HEK293 (cell line): ENCODE data around the gene LRRC52.

ENCODE experiments used
- CTCF ChIA-PET: fragments of 350-600 bp; formaldehyde crosslinking; extraction: SDS; loops from one replicate; lab custom pipeline; 2021; ENCODE audit warnings: antibody characterized with exemption; lab: Yijun Ruan, JAX
- POLR2A ChIA-PET: fragments of 300-600 bp; formaldehyde crosslinking; extraction: SDS; loops from one replicate; lab custom pipeline; 2020; ENCODE audit warnings: antibody characterized with exemption, inconsistent platforms; lab: Yijun Ruan, JAX
- H3K27ac ChIP-seq: fragments of 200-500 bp; sonication (Bioruptor generic); 2 replicates; pipeline ENCODE4 v1.5.1; 2014; ENCODE audit warnings: low read depth, low read length, control low read depth, inconsistent platforms; ENCODE audit errors: extremely low read depth
- H3K36me3 ChIP-seq, 2 experiments: fragments of 200-500 bp in 1 of 2; sonication (Bioruptor generic) in 1 of 2; 1 replicate in 1 of 2; 2 replicates in 1 of 2; pipeline ENCODE4 v1.5.1; 2014 to 2017; ENCODE audit warnings: inconsistent platforms in 2 of 2, low read length in 2 of 2; ENCODE audit not compliant: control insufficient read depth in 2 of 2, insufficient read depth in 1 of 2
- H3K4me1 ChIP-seq: fragments of 200-500 bp; sonication (Bioruptor generic); 2 replicates; pipeline ENCODE4 v1.5.1; 2014; ENCODE audit warnings: mild to moderate bottlenecking, low read length, inconsistent platforms; ENCODE audit not compliant: control insufficient read depth, insufficient read depth
- H3K4me3 ChIP-seq: 2 replicates; pipeline ENCODE4 v1.5.1; 2011; ENCODE audit warnings: low read depth, mild to moderate bottlenecking, control low read depth, low read length, moderate library complexity
- H3K9me3 ChIP-seq: fragments of 200-500 bp; sonication (Bioruptor generic); 2 replicates; pipeline ENCODE4 v1.5.1; 2014; ENCODE audit warnings: low read depth, low read length, inconsistent platforms; ENCODE audit not compliant: control insufficient read depth, insufficient read depth
- IKZF3 ChIP-seq: fragments of 450-650 bp; IDR thresholded peaks from 2 replicates; pipeline ENCODE4 v1.5.0; 2018; ENCODE audit warnings: missing biosample characterization, mild to moderate bottlenecking, missing genetic modification characterization, moderate library complexity
- KLF1 ChIP-seq: fragments of 450-650 bp; formaldehyde crosslinking; IDR thresholded peaks from 2 replicates; pipeline ENCODE4 v1.5.1; 2016; ENCODE audit warnings: missing biosample characterization, missing genetic modification characterization
- REPIN1 ChIP-seq: fragments of 450-650 bp; formaldehyde crosslinking; IDR thresholded peaks from 2 replicates; pipeline ENCODE4 v1.5.1; 2017; ENCODE audit warnings: missing biosample characterization, missing genetic modification characterization, low read depth
- SCRT1 ChIP-seq: fragments of 450-650 bp; formaldehyde crosslinking; IDR thresholded peaks from 2 replicates; pipeline ENCODE4 v1.5.1; 2016; ENCODE audit warnings: missing biosample characterization, missing genetic modification characterization, borderline replicate concordance
- SP2 ChIP-seq: fragments of 450-650 bp; formaldehyde crosslinking; IDR thresholded peaks from 2 replicates; pipeline ENCODE4 v1.5.1; 2016; ENCODE audit warnings: missing biosample characterization, missing genetic modification characterization
- YY2 ChIP-seq: fragments of 450-650 bp; formaldehyde crosslinking; IDR thresholded peaks from 2 replicates; pipeline ENCODE4 v1.5.1; 2016; ENCODE audit warnings: missing biosample characterization, missing genetic modification characterization
- ZBTB17 ChIP-seq: fragments of 450-650 bp; formaldehyde crosslinking; IDR thresholded peaks from 2 replicates; pipeline ENCODE4 v1.5.1; 2016; ENCODE audit warnings: missing biosample characterization, missing genetic modification characterization
- ZIC2 ChIP-seq: fragments of 450-650 bp; formaldehyde crosslinking; IDR thresholded peaks from 2 replicates; pipeline ENCODE4 v1.5.1; 2016; ENCODE audit warnings: missing biosample characterization, missing genetic modification characterization
- ZNF157 ChIP-seq: fragments of 450-650 bp; formaldehyde crosslinking; IDR thresholded peaks from 2 replicates; pipeline ENCODE4 v1.5.1; 2016; ENCODE audit warnings: missing biosample characterization, missing genetic modification characterization
- ZNF174 ChIP-seq: fragments of 450-650 bp; formaldehyde crosslinking; IDR thresholded peaks from 2 replicates; pipeline ENCODE4 v1.5.0; 2017; ENCODE audit warnings: missing biosample characterization, mild to moderate bottlenecking, missing genetic modification characterization
- ZNF529 ChIP-seq: fragments of 450-650 bp; formaldehyde crosslinking; IDR thresholded peaks from 2 replicates; pipeline ENCODE4 v1.5.1; 2017; ENCODE audit warnings: missing genetic modification characterization, missing biosample characterization; ENCODE audit not compliant: insufficient replicate concordance
- ZNF558 ChIP-seq: fragments of 450-650 bp; formaldehyde crosslinking; IDR thresholded peaks from 2 replicates; pipeline ENCODE4 v1.5.1; 2016; ENCODE audit warnings: missing biosample characterization, missing genetic modification characterization
- ZNF76 ChIP-seq: fragments of 450-650 bp; formaldehyde crosslinking; IDR thresholded peaks from 2 replicates; pipeline ENCODE4; 2016; ENCODE audit warnings: low read depth, missing biosample characterization, missing genetic modification characterization, borderline replicate concordance
- ZSCAN30 ChIP-seq: fragments of 450-650 bp; IDR thresholded peaks from 2 replicates; pipeline ENCODE4 v1.5.1; 2018; ENCODE audit warnings: missing biosample characterization, mild to moderate bottlenecking, missing genetic modification characterization, moderate library complexity
- TF ChIP-seq, protein P1 (sequence below): fragments of 450-650 bp; formaldehyde crosslinking; IDR thresholded peaks from 2 replicates; pipeline ENCODE4 v1.5.1; 2016; ENCODE audit warnings: missing biosample characterization, missing genetic modification characterization, borderline replicate concordance
- TF ChIP-seq, protein P2 (sequence below): fragments of 450-650 bp; formaldehyde crosslinking; IDR thresholded peaks from 2 replicates; pipeline ENCODE4 v1.5.1; 2016; ENCODE audit warnings: missing biosample characterization, missing genetic modification characterization
- TF ChIP-seq, protein P3 (sequence below): fragments of 450-650 bp; formaldehyde crosslinking; IDR thresholded peaks from 2 replicates; pipeline ENCODE4 v1.5.1; 2016; ENCODE audit warnings: missing biosample characterization, missing genetic modification characterization, borderline replicate concordance
- TF ChIP-seq, protein P4 (sequence below): fragments of 450-650 bp; formaldehyde crosslinking; IDR thresholded peaks from 2 replicates; pipeline ENCODE4 v1.5.1; 2017; ENCODE audit warnings: missing biosample characterization, missing genetic modification characterization
- TF ChIP-seq, protein P5 (sequence below): fragments of 450-650 bp; formaldehyde crosslinking; IDR thresholded peaks from 2 replicates; pipeline ENCODE4 v1.5.1; 2016; ENCODE audit warnings: missing biosample characterization, missing genetic modification characterization

LRRC52 gene

DNA sequence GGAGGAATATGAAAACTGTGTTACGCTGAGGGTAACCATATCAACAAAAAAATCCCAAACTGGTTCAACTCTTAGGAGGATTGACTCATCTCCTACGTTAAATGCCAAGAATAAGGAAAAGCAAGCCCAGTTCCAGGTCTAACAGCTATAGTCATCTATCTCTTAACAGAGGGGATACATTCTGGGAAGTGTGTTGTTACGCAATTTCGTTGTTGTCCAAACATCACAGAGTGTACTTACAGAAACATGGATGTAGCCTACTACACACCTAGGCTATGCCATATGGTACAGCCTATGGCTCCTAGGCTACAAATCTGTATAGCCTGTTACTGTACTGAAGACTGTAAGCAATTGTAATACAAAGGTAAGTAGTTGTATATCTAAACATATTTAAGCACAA is 23.2 kb upstream of the LRRC52 start (continued):
- TF ChIP-seq SP2 (tag by site-specific recombination), result no peak

DNA sequence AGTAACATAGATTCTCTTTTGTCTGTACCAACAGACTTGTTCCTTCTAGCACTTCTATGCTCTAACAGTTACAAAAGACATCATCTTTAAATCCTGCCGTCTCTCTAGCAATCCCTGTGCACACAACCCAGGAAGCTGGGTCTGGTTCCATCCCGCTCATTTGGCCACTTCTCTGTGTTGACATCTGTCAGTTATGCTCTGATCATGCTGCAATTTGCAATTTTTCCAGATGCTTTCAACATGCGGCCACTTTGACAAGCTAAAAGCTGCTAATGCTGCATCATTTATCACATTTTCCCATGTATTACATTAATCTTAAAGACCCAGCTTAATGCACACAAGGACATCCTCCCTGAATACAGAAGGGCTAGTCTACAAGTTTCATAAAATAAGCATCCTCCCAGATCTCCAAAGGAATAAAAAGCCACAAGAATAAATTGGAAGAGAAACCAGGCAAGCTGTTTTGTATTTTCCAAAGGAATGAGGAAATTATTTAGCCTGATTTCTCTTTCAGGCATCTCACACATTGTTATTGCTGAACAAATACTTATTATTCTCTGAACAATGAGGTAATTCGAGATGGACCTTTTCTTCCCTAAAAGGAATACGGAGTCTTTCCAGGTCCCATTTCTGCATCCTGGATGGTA is 19.0 kb upstream of the LRRC52 start:
- Histone ChIP-seq H3K4me1 (no peaks in the 10 kb centered on the region), H3K4me3 (no peak overlapping the region), H3K27ac (no peak overlapping the region), H3K36me3 (no peaks in the 10 kb centered on the region), H3K9me3 (no peaks in the 10 kb centered on the region; the same call in 1 of the 2 replicates)
- ChIA-PET POLR2A (no interaction called here), CTCF (interaction anchor here (1.0 kb wide), 2 partner anchors 67 to 131 kb away, joined by 3 read pairs; no protein-coding TSS in a partner anchor)
- no peak for TF ChIP-seq ZNF174 (tag by site-specific recombination)
- TF ChIP-seq YY2, result no peak
- TF ChIP-seq ZBTB17, result no peak
- TF ChIP-seq REPIN1, result no peak
- no peak for TF ChIP-seq SCRT1 (tag by site-specific recombination)
- no peak for TF ChIP-seq ZNF558 (tag by site-specific recombination)
- no peak for TF ChIP-seq IKZF3 (tag by site-specific recombination)
- TF ChIP-seq, protein P1, sequence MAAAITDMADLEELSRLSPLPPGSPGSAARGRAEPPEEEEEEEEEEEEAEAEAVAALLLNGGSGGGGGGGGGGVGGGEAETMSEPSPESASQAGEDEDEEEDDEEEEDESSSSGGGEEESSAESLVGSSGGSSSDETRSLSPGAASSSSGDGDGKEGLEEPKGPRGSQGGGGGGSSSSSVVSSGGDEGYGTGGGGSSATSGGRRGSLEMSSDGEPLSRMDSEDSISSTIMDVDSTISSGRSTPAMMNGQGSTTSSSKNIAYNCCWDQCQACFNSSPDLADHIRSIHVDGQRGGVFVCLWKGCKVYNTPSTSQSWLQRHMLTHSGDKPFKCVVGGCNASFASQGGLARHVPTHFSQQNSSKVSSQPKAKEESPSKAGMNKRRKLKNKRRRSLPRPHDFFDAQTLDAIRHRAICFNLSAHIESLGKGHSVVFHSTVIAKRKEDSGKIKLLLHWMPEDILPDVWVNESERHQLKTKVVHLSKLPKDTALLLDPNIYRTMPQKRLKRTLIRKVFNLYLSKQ (tag by site-specific recombination), result no peak

DNA sequence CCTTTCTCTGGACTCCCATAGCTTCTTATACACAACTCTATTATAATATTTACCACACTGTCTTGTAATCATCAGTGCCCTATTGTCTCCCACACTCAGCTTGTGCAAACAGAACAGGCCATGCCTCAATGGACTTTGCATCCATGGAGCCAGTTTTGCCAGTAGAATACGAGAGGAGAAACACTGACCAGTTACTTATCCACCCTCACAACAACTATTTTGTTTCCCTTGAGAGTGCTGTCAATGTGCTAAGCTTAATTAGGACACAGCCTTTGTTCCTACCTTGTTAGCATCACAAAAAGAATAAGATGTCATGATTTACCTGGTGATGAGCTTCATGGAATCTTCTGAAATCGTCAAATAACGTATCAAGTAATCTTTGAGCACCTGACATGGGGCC is 18.1 kb upstream of the LRRC52 start:
- ChIA-PET POLR2A (no interaction called here), CTCF (interaction anchor here (1.0 kb wide), 1 partner anchor 66 kb away, joined by 3 read pairs; no protein-coding TSS in a partner anchor)
- no peak overlapping the region for H3K4me3 ChIP-seq
- H3K36me3 ChIP-seq, result no peaks in the 10 kb centered on the region
- TF ChIP-seq, protein P2, sequence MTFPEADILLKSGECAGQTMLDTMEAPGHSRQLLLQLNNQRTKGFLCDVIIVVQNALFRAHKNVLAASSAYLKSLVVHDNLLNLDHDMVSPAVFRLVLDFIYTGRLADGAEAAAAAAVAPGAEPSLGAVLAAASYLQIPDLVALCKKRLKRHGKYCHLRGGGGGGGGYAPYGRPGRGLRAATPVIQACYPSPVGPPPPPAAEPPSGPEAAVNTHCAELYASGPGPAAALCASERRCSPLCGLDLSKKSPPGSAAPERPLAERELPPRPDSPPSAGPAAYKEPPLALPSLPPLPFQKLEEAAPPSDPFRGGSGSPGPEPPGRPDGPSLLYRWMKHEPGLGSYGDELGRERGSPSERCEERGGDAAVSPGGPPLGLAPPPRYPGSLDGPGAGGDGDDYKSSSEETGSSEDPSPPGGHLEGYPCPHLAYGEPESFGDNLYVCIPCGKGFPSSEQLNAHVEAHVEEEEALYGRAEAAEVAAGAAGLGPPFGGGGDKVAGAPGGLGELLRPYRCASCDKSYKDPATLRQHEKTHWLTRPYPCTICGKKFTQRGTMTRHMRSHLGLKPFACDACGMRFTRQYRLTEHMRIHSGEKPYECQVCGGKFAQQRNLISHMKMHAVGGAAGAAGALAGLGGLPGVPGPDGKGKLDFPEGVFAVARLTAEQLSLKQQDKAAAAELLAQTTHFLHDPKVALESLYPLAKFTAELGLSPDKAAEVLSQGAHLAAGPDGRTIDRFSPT (tag by site-specific recombination), result no peak
- no peak for TF ChIP-seq ZIC2
- TF ChIP-seq KLF1 (tag by site-specific recombination), result no peak
- TF ChIP-seq, protein P3, sequence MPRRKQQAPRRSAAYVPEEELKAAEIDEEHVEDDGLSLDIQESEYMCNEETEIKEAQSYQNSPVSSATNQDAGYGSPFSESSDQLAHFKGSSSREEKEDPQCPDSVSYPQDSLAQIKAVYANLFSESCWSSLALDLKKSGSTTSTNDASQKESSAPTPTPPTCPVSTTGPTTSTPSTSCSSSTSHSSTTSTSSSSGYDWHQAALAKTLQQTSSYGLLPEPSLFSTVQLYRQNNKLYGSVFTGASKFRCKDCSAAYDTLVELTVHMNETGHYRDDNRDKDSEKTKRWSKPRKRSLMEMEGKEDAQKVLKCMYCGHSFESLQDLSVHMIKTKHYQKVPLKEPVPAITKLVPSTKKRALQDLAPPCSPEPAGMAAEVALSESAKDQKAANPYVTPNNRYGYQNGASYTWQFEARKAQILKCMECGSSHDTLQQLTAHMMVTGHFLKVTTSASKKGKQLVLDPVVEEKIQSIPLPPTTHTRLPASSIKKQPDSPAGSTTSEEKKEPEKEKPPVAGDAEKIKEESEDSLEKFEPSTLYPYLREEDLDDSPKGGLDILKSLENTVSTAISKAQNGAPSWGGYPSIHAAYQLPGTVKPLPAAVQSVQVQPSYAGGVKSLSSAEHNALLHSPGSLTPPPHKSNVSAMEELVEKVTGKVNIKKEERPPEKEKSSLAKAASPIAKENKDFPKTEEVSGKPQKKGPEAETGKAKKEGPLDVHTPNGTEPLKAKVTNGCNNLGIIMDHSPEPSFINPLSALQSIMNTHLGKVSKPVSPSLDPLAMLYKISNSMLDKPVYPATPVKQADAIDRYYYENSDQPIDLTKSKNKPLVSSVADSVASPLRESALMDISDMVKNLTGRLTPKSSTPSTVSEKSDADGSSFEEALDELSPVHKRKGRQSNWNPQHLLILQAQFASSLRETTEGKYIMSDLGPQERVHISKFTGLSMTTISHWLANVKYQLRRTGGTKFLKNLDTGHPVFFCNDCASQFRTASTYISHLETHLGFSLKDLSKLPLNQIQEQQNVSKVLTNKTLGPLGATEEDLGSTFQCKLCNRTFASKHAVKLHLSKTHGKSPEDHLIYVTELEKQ (tag by site-specific recombination), result no peak
- TF ChIP-seq ZSCAN30 (tag by site-specific recombination), result no peak
- TF ChIP-seq ZNF529 (tag by site-specific recombination), result no peak
- TF ChIP-seq ZNF76 (tag by site-specific recombination), result no peak
- TF ChIP-seq, protein P4, sequence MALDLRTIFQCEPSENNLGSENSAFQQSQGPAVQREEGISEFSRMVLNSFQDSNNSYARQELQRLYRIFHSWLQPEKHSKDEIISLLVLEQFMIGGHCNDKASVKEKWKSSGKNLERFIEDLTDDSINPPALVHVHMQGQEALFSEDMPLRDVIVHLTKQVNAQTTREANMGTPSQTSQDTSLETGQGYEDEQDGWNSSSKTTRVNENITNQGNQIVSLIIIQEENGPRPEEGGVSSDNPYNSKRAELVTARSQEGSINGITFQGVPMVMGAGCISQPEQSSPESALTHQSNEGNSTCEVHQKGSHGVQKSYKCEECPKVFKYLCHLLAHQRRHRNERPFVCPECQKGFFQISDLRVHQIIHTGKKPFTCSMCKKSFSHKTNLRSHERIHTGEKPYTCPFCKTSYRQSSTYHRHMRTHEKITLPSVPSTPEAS (tag by site-specific recombination), result no peak
- TF ChIP-seq ZNF157 (tag by site-specific recombination), result no peak
- TF ChIP-seq, protein P5, sequence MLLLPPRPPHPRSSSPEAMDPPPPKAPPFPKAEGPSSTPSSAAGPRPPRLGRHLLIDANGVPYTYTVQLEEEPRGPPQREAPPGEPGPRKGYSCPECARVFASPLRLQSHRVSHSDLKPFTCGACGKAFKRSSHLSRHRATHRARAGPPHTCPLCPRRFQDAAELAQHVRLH (tag by site-specific recombination), result no peak
- no peak overlapping the region for H3K27ac ChIP-seq
- H3K4me1 ChIP-seq, result no peaks in the 10 kb centered on the region
- H3K9me3 ChIP-seq, result no peaks in the 10 kb centered on the region; the same call in 1 of the 2 replicates
